HL-60 (cell line): ENCODE measurements around the gene HOATZ.

Source experiments
- DNase-seq, 2 experiments: peaks; one replicate each; pipeline ENCODE4 v3.0.0-alpha.2; 2010 to 2020; ENCODE audit warnings: low read depth in 1 of 2, low spot score in 1 of 2
- H3K27ac ChIP-seq: fragments of 250-450 bp; sonication (Bioruptor Pico); replicated peaks from 2 replicates; pipeline ENCODE4 v1.5.1; 2020; ENCODE audit warnings: mild to moderate bottlenecking, moderate library complexity
- H3K27me3 ChIP-seq: fragments of 250-450 bp; sonication (Bioruptor Pico); 2 replicates; pipeline ENCODE4 v1.5.1; 2021; ENCODE audit warnings: mild to moderate bottlenecking, moderate library complexity; ENCODE audit not compliant: insufficient read depth, poor library complexity, severe bottlenecking
- H3K4me3 ChIP-seq: replicated peaks from 2 replicates; pipeline ENCODE4 v1.5.1; 2011; ENCODE audit warnings: mild to moderate bottlenecking, control low read depth, low read length; ENCODE audit not compliant: insufficient read depth
- GABPA ChIP-seq: IDR thresholded peaks from 2 replicates; pipeline ENCODE4 v1.6.1; 2012; ENCODE audit warnings: low read depth
- POLR2AphosphoS5 ChIP-seq: IDR thresholded peaks from 2 replicates; pipeline ENCODE4 v1.6.1; 2012; ENCODE audit warnings: low read depth
- SPI1 ChIP-seq: IDR thresholded peaks from 2 replicates; pipeline ENCODE4 v1.6.1; 2012; ENCODE audit warnings: low read depth, mild to moderate bottlenecking, borderline replicate concordance
- TF ChIP-seq, protein P1 (sequence below): IDR thresholded peaks from one replicate; pipeline ENCODE4 v1.5.1; 2011; ENCODE audit warnings: low read length, control low read depth, inconsistent platforms; ENCODE audit not compliant: insufficient read depth
- TF ChIP-seq, protein P2 (sequence below): IDR thresholded peaks from 2 replicates; pipeline ENCODE4 v1.6.1; 2012; ENCODE audit warnings: low read depth; ENCODE audit not compliant: insufficient replicate concordance

HOATZ gene

DNA sequence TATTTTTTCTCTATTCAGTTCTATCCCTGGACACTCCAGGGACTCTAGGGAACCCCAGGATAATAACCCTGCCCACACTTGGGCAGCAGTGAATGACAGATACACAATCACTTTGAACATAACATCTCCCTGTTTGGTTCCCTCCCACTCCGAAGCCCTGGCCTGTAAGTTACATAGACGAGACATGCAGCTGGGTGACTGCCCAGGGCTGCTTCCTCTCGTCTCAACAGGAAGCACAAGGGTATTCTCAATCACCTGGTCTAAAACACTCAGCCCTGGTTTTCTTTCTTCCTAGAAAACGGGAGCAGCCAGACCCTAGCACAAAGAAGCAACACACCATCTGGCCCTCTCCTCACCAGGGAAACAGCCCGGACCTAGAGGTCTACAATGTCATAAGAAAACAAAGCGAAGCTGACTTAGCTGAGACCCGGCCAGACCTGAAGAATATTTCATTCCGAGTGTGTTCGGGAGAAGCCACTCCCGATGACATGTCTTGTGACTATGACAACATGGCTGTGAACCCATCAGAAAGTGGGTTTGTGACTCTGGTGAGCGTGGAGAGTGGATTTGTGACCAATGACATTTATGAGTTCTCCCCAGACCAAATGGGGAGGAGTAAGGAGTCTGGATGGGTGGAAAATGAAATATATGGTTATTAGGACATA lies 45.4 kb downstream of the HOATZ start:
- H3K27ac ChIP-seq: no peak overlapping the region
- no peak overlapping the region for H3K4me3 ChIP-seq
- TF ChIP-seq, protein P1, sequence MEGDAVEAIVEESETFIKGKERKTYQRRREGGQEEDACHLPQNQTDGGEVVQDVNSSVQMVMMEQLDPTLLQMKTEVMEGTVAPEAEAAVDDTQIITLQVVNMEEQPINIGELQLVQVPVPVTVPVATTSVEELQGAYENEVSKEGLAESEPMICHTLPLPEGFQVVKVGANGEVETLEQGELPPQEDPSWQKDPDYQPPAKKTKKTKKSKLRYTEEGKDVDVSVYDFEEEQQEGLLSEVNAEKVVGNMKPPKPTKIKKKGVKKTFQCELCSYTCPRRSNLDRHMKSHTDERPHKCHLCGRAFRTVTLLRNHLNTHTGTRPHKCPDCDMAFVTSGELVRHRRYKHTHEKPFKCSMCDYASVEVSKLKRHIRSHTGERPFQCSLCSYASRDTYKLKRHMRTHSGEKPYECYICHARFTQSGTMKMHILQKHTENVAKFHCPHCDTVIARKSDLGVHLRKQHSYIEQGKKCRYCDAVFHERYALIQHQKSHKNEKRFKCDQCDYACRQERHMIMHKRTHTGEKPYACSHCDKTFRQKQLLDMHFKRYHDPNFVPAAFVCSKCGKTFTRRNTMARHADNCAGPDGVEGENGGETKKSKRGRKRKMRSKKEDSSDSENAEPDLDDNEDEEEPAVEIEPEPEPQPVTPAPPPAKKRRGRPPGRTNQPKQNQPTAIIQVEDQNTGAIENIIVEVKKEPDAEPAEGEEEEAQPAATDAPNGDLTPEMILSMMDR: no peak
- TF ChIP-seq POLR2AphosphoS5 (no peak), GABPA (no peak), SPI1 (no peak)
- TF ChIP-seq, protein P2, sequence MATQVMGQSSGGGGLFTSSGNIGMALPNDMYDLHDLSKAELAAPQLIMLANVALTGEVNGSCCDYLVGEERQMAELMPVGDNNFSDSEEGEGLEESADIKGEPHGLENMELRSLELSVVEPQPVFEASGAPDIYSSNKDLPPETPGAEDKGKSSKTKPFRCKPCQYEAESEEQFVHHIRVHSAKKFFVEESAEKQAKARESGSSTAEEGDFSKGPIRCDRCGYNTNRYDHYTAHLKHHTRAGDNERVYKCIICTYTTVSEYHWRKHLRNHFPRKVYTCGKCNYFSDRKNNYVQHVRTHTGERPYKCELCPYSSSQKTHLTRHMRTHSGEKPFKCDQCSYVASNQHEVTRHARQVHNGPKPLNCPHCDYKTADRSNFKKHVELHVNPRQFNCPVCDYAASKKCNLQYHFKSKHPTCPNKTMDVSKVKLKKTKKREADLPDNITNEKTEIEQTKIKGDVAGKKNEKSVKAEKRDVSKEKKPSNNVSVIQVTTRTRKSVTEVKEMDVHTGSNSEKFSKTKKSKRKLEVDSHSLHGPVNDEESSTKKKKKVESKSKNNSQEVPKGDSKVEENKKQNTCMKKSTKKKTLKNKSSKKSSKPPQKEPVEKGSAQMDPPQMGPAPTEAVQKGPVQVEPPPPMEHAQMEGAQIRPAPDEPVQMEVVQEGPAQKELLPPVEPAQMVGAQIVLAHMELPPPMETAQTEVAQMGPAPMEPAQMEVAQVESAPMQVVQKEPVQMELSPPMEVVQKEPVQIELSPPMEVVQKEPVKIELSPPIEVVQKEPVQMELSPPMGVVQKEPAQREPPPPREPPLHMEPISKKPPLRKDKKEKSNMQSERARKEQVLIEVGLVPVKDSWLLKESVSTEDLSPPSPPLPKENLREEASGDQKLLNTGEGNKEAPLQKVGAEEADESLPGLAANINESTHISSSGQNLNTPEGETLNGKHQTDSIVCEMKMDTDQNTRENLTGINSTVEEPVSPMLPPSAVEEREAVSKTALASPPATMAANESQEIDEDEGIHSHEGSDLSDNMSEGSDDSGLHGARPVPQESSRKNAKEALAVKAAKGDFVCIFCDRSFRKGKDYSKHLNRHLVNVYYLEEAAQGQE: no peak
- no peak for DNase-seq
- no peaks in the 10 kb centered on the region for H3K27me3 ChIP-seq

DNA sequence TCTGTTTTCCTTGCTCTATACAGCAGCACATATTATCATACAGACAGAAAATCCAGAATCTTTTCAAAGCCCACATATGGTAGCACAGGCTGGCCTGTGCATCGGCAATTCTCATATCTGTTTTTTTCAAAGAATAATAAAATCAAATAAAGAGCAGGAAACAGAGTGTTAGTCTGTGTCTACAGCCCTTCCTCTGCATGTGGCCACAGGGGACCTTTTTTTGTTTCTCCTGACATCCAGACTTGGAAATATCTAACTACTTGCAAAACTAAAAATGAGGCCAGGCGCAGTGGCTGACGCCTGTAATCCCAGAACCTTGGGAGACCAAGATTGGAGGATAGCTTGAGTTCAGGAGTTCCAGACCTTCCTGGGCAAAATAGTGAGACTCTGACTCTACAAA lies 46.2 kb downstream of the HOATZ start:
- TF ChIP-seq, protein P1: no peak
- TF ChIP-seq SPI1: no peak
- no peak for TF ChIP-seq GABPA
- TF ChIP-seq, protein P2: no peak
- no peak for TF ChIP-seq POLR2AphosphoS5
- Histone ChIP-seq H3K27ac (no peak overlapping the region), H3K4me3 (no peak overlapping the region), H3K27me3 (no peaks in the 10 kb centered on the region)
- DNase-seq: no peak

DNA sequence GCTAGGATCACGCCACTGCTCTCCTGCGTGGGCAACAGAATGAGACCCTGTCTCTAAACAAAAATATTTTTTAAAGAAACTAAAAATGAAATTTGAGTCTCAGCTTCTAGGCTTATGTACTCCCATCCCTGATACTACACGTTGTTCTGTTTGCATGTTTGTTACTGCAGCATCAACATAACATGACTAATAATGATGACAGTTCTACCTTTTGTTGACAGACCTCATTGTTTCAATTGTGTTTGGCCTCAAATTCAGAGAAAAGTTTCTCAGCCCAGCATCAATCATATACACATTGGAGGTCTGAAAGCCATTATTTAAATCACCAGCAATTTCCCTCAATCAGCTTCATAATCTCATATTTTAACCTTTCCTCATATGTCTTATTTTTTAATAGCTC lies 46.7 kb downstream of the HOATZ start:
- Histone ChIP-seq H3K4me3 (no peak overlapping the region), H3K27me3 (no peaks in the 10 kb centered on the region), H3K27ac (no peak overlapping the region)
- DNase-seq: no peak
- TF ChIP-seq, protein P2: no peak
- TF ChIP-seq, protein P1: no peak
- TF ChIP-seq SPI1 (no peak), GABPA (no peak), POLR2AphosphoS5 (no peak)
